Neural crest cell (in vitro differentiated cells): ENCODE measurements around the gene CHDH. TPM values are rescaled to one million over a fixed set of nuclear protein-coding genes. Genes with fewer than 3 reads are reported as not detected.

Experiments
- DNase-seq: peaks from one replicate; pipeline ENCODE4 v3.0.0; 2021; ENCODE audit warnings: low read depth, mixed read lengths, low spot score
- H3K27ac Mint-ChIP-seq: one replicate; pipeline ENCODE4 v1.8.0; 2021; ENCODE audit warnings: mild to moderate bottlenecking, mixed read lengths; ENCODE audit not compliant: unreplicated experiment
- H3K27me3 Mint-ChIP-seq: 2 replicates; pipeline ENCODE4 v1.8.0; 2021; ENCODE audit warnings: low read depth, mild to moderate bottlenecking, mixed read lengths
- H3K36me3 Mint-ChIP-seq: 2 replicates; pipeline ENCODE4 v1.8.0; 2021; ENCODE audit warnings: low read depth, mild to moderate bottlenecking, mixed read lengths
- H3K4me1 Mint-ChIP-seq: 2 replicates; pipeline ENCODE4 v1.8.0; 2021; ENCODE audit warnings: mixed read lengths
- H3K4me3 Mint-ChIP-seq: one replicate; pipeline ENCODE4 v1.8.0; 2021; ENCODE audit warnings: mild to moderate bottlenecking, mixed read lengths
- H3K9me3 Mint-ChIP-seq: 2 replicates; pipeline ENCODE4 v1.8.0; 2021; ENCODE audit warnings: mixed read lengths
- CTCF ChIP-seq: fragments of 200-600 bp; sonication (generic); conservative IDR thresholded peaks from 2 replicates; pipeline ENCODE4 v1.5.0; 2021; ENCODE audit warnings: antibody characterized with exemption, mild to moderate bottlenecking
- total RNA-seq: library from RNA; stranded (reverse); gene quantifications from 2 replicates; pipeline ENCODE4 v1.2.1, GENCODE V29; 2021

Gene CHDH
- total RNA-seq, 1 donor from 2014 or later: 3.0 TPM

GRCh38 chr3:53829605-53830004 lies 16.6 kb downstream of the CHDH start:
- TF ChIP-seq CTCF: no peak
- Mint-ChIP-seq H3K9me3 (no peaks in the 10 kb centered on the region), H3K27me3 (no peaks in the 10 kb centered on the region), H3K4me1 (peaks cover 6% of the 10 kb centered on the region), H3K4me3 (no peak overlapping the region), H3K27ac (no peak overlapping the region), H3K36me3 (no peaks in the 10 kb centered on the region)
- no peak for DNase-seq

- no peak for TF ChIP-seq CTCF
- Mint-ChIP-seq H3K4me1 (peaks cover 6% of the 10 kb centered on the region), H3K9me3 (no peaks in the 10 kb centered on the region), H3K4me3 (no peak overlapping the region), H3K36me3 (no peaks in the 10 kb centered on the region), H3K27ac (no peak overlapping the region), H3K27me3 (no peaks in the 10 kb centered on the region)
- DNase-seq: no peak
Observed at GRCh38 chr3:53828581-53828980, 17.6 kb downstream of the CHDH start.

DNA sequence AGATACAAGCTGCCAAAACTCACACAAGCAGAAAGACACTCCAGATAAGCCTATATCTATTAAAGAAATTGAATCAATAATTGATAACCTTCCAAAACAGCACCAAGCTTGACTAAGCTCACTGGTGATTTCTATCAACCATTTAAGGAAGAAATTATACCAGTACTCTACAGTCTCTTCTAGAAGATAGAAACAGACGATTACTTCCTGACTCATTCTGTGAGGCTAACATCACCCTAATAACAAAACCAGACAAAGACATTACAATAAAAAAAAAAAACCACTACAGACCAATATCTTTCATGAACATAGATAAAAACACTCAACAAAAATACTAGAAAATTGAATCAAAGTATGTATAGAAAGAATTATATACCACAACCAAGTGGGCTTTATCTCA lies 20.2 kb downstream of the CHDH start:
- TF ChIP-seq CTCF: no peak
- Mint-ChIP-seq H3K27me3 (no peaks in the 10 kb centered on the region), H3K27ac (no peak overlapping the region), H3K4me1 (no peaks in the 10 kb centered on the region), H3K4me3 (no peak overlapping the region), H3K9me3 (no peaks in the 10 kb centered on the region), H3K36me3 (no peaks in the 10 kb centered on the region)
- no peak for DNase-seq

GRCh38 chr3:53824795-53825194 lies 21.4 kb downstream of the CHDH start:
- H3K9me3 Mint-ChIP-seq: no peaks in the 10 kb centered on the region
- H3K36me3 Mint-ChIP-seq: no peaks in the 10 kb centered on the region
- no peak for DNase-seq
- no peak overlapping the region for H3K27ac Mint-ChIP-seq
- H3K4me1 Mint-ChIP-seq: no peaks in the 10 kb centered on the region
- no peaks in the 10 kb centered on the region for H3K27me3 Mint-ChIP-seq
- no peak overlapping the region for H3K4me3 Mint-ChIP-seq
- TF ChIP-seq CTCF: no peak

GRCh38 chr3:53823956-53824657 lies 22.1 kb downstream of the CHDH start:
- Mint-ChIP-seq H3K36me3 (no peaks in the 10 kb centered on the region), H3K27me3 (no peaks in the 10 kb centered on the region), H3K4me3 (no peak overlapping the region), H3K4me1 (no peaks in the 10 kb centered on the region), H3K27ac (peak overlapping the region; percentile 50), H3K9me3 (no peaks in the 10 kb centered on the region)
- no peak for DNase-seq
- TF ChIP-seq CTCF: no peak
